Epithelial cell of umbilical artery (primary cell): ENCODE measurements around the gene AGR3. TPM values are rescaled to one million over a fixed set of nuclear protein-coding genes. Genes with fewer than 3 reads are reported as not detected.

Experiments used
- total RNA-seq: library from RNA; depleted of rRNA; stranded (reverse); fragments of >200 nt; gene quantifications from 2 replicates; pipeline ENCODE4 v1.2.3, GENCODE V29; 2014

The AGR3 gene
- not detected in 2 replicates for total RNA-seq

GRCh38 chr7:16881844-16882243 is at the start of gene AGR3:
Gene AGR3, minus strand, starts transcription at chr7:16881983. Its CDS starts 3,365 bp downstream, at chr7:16878618.

Other genes with a start within 250 kb of the AGR3 start
- 10.4 and 16.0 TPM in 2 replicates for gene ANKMY2, start 236.2 kb downstream of the AGR3 start, total RNA-seq
- gene BZW2, start 235.8 kb downstream of the AGR3 start, total RNA-seq: 100 and 119 TPM in 2 replicates
- 13.1 and 32.5 TPM in 2 replicates for gene TSPAN13, start 128.2 kb downstream of the AGR3 start, total RNA-seq
- not detected in 2 replicates for gene AGR2, start 77.0 kb downstream of the AGR3 start, total RNA-seq